ENCODE results near the gene OGFR. TPM values are rescaled to one million over a fixed set of nuclear protein-coding genes. Genes with fewer than 3 reads are reported as not detected.

OGFR gene
- total RNA-seq, 2 donors from 2014 or later: 60.2 to 76.9 TPM

DNA sequence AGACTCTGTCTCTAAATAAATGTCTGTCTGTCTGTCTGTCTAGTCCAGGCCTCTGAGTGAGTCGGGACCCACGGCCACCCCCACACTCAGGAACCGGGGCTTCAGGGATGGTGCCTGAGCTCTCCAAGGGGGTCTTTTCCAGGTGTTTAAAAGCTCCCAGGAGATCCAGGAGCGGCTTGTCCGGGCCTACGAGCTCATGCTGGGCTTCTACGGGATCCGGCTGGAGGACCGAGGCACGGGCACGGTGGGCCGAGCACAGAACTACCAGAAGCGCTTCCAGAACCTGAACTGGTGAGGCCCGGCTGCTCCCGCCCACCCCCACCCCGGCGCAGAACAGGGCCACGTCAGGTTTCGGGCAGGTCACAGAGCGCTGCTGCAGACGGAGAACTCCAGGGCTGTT, 6.7 kb downstream of the OGFR start:
- no peaks in the 10 kb centered on the region for H3K9me3 ChIP-seq
- no peak for TF ChIP-seq POLR2AphosphoS5 (IDR thresholded peaks at IDR 0.05)
- no peak for DNase-seq (ENCODE audit: low spot score)
- peaks cover under 1% of the 10 kb centered on the region for H3K27me3 ChIP-seq (replicated peaks; ENCODE audit: insufficient read depth)
- intact Hi-C loops (cut with DNase I): no loop called here
- H3K4me1 ChIP-seq (replicated peaks): peaks cover 3% of the 10 kb centered on the region
- peaks cover 8 to 33% of the 10 kb centered on the region in 2 donors for H3K36me3 ChIP-seq
- WGBS: 97% methylated on average over 19 of the region's 21 CpGs
- H3K27ac ChIP-seq: no peak overlapping the region
- no peak overlapping the region for H3K4me3 ChIP-seq

DNA sequence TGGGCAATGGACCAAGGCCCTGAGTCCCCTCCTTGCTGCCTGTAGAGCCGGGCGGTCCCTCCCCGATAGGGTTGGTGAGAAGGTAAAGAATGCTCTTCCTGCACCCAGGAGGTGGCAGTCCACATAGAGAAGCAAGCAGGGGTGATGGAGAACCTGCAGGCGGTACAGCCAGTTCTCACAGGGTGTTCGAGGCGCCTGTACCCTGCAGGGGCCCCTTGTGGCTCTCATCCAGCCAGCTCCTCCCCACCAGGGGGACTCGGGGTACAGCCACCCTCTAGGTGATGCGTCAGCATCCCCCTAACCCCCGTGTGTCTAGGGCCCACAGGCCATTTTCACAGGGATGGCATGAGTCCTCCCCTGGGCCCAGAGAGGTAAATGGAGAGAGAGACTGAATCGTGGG, 7.1 kb downstream of the OGFR start:
- WGBS: 75% methylated on average over 10 of the region's 10 CpGs
- TF ChIP-seq, protein P1, sequence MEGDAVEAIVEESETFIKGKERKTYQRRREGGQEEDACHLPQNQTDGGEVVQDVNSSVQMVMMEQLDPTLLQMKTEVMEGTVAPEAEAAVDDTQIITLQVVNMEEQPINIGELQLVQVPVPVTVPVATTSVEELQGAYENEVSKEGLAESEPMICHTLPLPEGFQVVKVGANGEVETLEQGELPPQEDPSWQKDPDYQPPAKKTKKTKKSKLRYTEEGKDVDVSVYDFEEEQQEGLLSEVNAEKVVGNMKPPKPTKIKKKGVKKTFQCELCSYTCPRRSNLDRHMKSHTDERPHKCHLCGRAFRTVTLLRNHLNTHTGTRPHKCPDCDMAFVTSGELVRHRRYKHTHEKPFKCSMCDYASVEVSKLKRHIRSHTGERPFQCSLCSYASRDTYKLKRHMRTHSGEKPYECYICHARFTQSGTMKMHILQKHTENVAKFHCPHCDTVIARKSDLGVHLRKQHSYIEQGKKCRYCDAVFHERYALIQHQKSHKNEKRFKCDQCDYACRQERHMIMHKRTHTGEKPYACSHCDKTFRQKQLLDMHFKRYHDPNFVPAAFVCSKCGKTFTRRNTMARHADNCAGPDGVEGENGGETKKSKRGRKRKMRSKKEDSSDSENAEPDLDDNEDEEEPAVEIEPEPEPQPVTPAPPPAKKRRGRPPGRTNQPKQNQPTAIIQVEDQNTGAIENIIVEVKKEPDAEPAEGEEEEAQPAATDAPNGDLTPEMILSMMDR (IDR thresholded peaks at IDR 0.05): no peak
- TF ChIP-seq POLR2AphosphoS5 (IDR thresholded peaks at IDR 0.05) (no peak), POLR2A (IDR thresholded peaks at IDR 0.05) (no peak)
- Histone ChIP-seq H3K36me3 (peaks cover 8 to 33% of the 10 kb centered on the region in 2 donors), H3K4me3 (no peak overlapping the region), H3K27me3 (replicated peaks; ENCODE audit: insufficient read depth) (peaks cover 3% of the 10 kb centered on the region), H3K4me1 (replicated peaks) (peaks cover 6% of the 10 kb centered on the region), H3K9me3 (no peaks in the 10 kb centered on the region), H3K27ac (no peak overlapping the region)
- intact Hi-C loops (cut with DNase I): no loop called here
- DNase-seq (ENCODE audit: low spot score): no peak

DNA sequence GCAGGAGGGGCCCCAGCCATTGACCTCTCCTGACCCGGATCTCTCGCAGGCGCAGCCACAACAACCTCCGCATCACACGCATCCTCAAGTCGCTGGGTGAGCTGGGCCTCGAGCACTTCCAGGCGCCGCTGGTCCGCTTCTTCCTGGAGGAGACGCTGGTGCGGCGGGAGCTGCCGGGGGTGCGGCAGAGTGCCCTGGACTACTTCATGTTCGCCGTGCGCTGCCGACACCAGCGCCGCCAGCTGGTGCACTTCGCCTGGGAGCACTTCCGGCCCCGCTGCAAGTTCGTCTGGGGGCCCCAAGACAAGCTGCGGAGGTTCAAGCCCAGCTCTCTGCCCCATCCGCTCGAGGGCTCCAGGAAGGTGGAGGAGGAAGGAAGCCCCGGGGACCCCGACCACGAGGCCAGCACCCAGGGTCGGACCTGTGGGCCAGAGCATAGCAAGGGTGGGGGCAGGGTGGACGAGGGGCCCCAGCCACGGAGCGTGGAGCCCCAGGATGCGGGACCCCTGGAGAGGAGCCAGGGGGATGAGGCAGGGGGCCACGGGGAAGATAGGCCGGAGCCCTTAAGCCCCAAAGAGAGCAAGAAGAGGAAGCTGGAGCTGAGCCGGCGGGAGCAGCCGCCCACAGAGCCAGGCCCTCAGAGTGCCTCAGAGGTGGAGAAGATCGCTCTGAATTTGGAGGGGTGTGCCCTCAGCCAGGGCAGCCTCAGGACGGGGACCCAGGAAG, 7.7 kb downstream of the OGFR start:
- Histone ChIP-seq H3K36me3 (peaks cover 8 to 33% of the 10 kb centered on the region in 2 donors), H3K9me3 (no peaks in the 10 kb centered on the region), H3K4me1 (replicated peaks) (peaks cover 6% of the 10 kb centered on the region), H3K27me3 (replicated peaks; ENCODE audit: insufficient read depth) (peaks cover 8% of the 10 kb centered on the region), H3K4me3 (no peak overlapping the region), H3K27ac (no peak overlapping the region)
- TF ChIP-seq POLR2AphosphoS5 (IDR thresholded peaks at IDR 0.05) (no peak), POLR2A (IDR thresholded peaks at IDR 0.05) (no peak)
- TF ChIP-seq, protein P1 (IDR thresholded peaks at IDR 0.05): no peak
- 90% methylated on average over 43 of the region's 43 CpGs for WGBS
- intact Hi-C loops (cut with DNase I): no loop called here
- DNase-seq (ENCODE audit: low spot score): no peak

DNA sequence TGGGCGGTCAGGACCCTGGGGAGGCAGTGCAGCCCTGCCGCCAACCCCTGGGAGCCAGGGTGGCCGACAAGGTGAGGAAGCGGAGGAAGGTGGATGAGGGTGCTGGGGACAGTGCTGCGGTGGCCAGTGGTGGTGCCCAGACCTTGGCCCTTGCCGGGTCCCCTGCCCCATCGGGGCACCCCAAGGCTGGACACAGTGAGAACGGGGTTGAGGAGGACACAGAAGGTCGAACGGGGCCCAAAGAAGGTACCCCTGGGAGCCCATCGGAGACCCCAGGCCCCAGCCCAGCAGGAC, 8.2 kb downstream of the OGFR start:
- intact Hi-C loops (cut with DNase I): no loop called here
- Histone ChIP-seq H3K4me1 (replicated peaks) (peaks cover 6% of the 10 kb centered on the region), H3K27me3 (replicated peaks; ENCODE audit: insufficient read depth) (peaks cover 12% of the 10 kb centered on the region), H3K9me3 (no peaks in the 10 kb centered on the region), H3K27ac (no peak overlapping the region), H3K4me3 (no peak overlapping the region), H3K36me3 (peaks cover 8 to 29% of the 10 kb centered on the region in 2 donors)
- TF ChIP-seq POLR2A (IDR thresholded peaks at IDR 0.05) (no peak), POLR2AphosphoS5 (IDR thresholded peaks at IDR 0.05) (no peak)
- TF ChIP-seq, protein P1 (IDR thresholded peaks at IDR 0.05): no peak
- no peak for DNase-seq (ENCODE audit: low spot score)
- WGBS: 91% methylated on average over 11 of the region's 11 CpGs

DNA sequence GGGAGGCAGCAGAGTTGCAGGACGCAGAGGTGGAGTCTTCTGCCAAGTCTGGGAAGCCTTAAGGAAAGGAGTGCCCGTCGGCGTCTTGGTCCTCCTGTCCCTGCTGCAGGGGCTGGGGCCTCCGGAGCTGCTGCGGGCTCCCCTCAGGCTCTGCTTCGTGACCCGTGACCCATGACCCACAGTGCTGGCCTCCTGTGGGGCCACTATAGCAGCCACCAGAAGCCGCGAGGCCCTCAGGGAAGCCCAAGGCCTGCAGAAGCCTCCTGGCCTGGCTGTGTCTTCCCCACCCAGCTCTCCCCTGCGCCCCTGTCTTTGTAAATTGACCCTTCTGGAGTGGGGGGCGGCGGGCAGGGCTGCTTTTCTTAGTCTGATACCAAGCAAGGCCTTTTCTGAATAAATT, 9.0 kb downstream of the OGFR start:
- no peak for DNase-seq (ENCODE audit: low spot score)

More for the DNA sequence above, 9.0 kb downstream of the OGFR start:
- peaks cover 6% of the 10 kb centered on the region for H3K4me1 ChIP-seq (replicated peaks)
- no peak for TF ChIP-seq POLR2A (IDR thresholded peaks at IDR 0.05)
- TF ChIP-seq, protein P1 (IDR thresholded peaks at IDR 0.05): no peak
- no peak for TF ChIP-seq POLR2AphosphoS5 (IDR thresholded peaks at IDR 0.05)
- H3K9me3 ChIP-seq: no peaks in the 10 kb centered on the region
- peaks cover 8 to 22% of the 10 kb centered on the region in 2 donors for H3K36me3 ChIP-seq
- 77% methylated on average over 13 of the region's 13 CpGs for WGBS
- intact Hi-C loops (cut with DNase I): no loop called here
- H3K27me3 ChIP-seq (replicated peaks; ENCODE audit: insufficient read depth): peaks cover 12% of the 10 kb centered on the region
- no peak overlapping the region for H3K4me3 ChIP-seq
- H3K27ac ChIP-seq: no peak overlapping the region

Data from prostate gland (tissue), 2 donors.